SK-N-SH (cell line): ENCODE measurements around the gene ZFHX3. TPM values are rescaled to one million over a fixed set of nuclear protein-coding genes. Genes with fewer than 3 reads are reported as not detected.

Source experiments
- CTCF ChIA-PET: fragments of 300-600, 350-600 bp; formaldehyde crosslinking; extraction: SDS; loops from one replicate; lab custom pipeline; 2021; lab: Yijun Ruan, JAX
- POLR2A ChIA-PET: fragments of 350-600 bp; sonication (Branson Sonifier 250); formaldehyde crosslinking; extraction: SDS; loops from one replicate; lab custom pipeline; 2020; ENCODE audit warnings: antibody characterized with exemption, inconsistent platforms; lab: Yijun Ruan, JAX
- DNase-seq: peaks from one replicate; pipeline ENCODE4 v3.0.0; 2012
- H2AFZ ChIP-seq: fragments of 200-600 bp; sonication (generic); 2 replicates; pipeline ENCODE4 v1.8.1; 2016; ENCODE audit warnings: antibody characterized with exemption, mild to moderate bottlenecking, low read depth
- H3F3A ChIP-seq: fragments of 200-600 bp; sonication (generic); replicated peaks from 2 replicates; pipeline ENCODE3; 2016; ENCODE audit warnings: antibody characterized with exemption, mild to moderate bottlenecking; ENCODE audit not compliant: insufficient read depth
- H3K27ac ChIP-seq, 2 experiments: fragments of 200-500 bp in 1 of 2; fragments of 200-600 bp in 1 of 2; sonication (Bioruptor generic) in 1 of 2; sonication (generic), shearing (Covaris generic) in 1 of 2; 2 replicates each; pipeline versions ENCODE4 v1.5.1 to v1.6.1; 2014 to 2016; ENCODE audit warnings: low read depth in 2 of 2, inconsistent platforms in 1 of 2, low read length in 1 of 2, mild to moderate bottlenecking in 1 of 2, mixed read lengths in 1 of 2
- H3K27me3 ChIP-seq: fragments of 200-600 bp; sonication (generic), shearing (Covaris generic); 2 replicates; pipeline ENCODE4 v1.6.1; 2016; ENCODE audit warnings: mixed run types; ENCODE audit not compliant: insufficient read depth
- H3K36me3 ChIP-seq, 2 experiments: fragments of 200-500 bp in 1 of 2; fragments of 200-600 bp in 1 of 2; sonication (Bioruptor generic) in 1 of 2; sonication (generic) in 1 of 2; replicated peaks in 1 of 2; 2 replicates each; pipeline versions ENCODE3 to v1.5.1; 2014 to 2016; ENCODE audit warnings: low read length in 1 of 2, mild to moderate bottlenecking in 1 of 2; ENCODE audit not compliant: insufficient read depth in 2 of 2, control insufficient read depth in 1 of 2
- H3K4me1 ChIP-seq, 2 experiments: fragments of 200-500 bp in 1 of 2; fragments of 200-600 bp in 1 of 2; sonication (Bioruptor generic) in 1 of 2; sonication (generic), shearing (Covaris generic) in 1 of 2; 2 replicates each; pipeline versions ENCODE4 v1.5.1 to v1.6.1; 2014 to 2016; ENCODE audit warnings: low read depth in 1 of 2, low read length in 1 of 2, mixed run types in 1 of 2; ENCODE audit not compliant: insufficient read depth in 2 of 2, control insufficient read depth in 1 of 2
- H3K4me2 ChIP-seq: fragments of 200-600 bp; sonication (generic), shearing (Covaris generic); 2 replicates; pipeline ENCODE4 v1.6.1; 2017; ENCODE audit warnings: mixed run types
- H3K4me3 ChIP-seq, 2 experiments: fragments of 200-500 bp in 1 of 2; fragments of 200-600 bp in 1 of 2; sonication (Bioruptor generic) in 1 of 2; sonication (generic), shearing (Covaris generic) in 1 of 2; 2 replicates each; pipeline versions ENCODE4 v1.5.1 to v1.8.1; 2014 to 2016; ENCODE audit warnings: low read depth in 2 of 2, inconsistent platforms in 1 of 2, low read length in 1 of 2, mild to moderate bottlenecking in 1 of 2, mixed read lengths in 1 of 2, moderate library complexity in 1 of 2
- H3K79me2 ChIP-seq: fragments of 200-600 bp; sonication (generic); 2 replicates; pipeline ENCODE4 v1.8.1; 2017; ENCODE audit warnings: mild to moderate bottlenecking; ENCODE audit not compliant: insufficient read depth
- H3K9ac ChIP-seq: fragments of 200-600 bp; sonication (generic); 2 replicates; pipeline ENCODE4 v1.6.1; 2017; ENCODE audit warnings: mixed run types
- H3K9me2 ChIP-seq: fragments of 200-600 bp; sonication (generic); 2 replicates; pipeline ENCODE4 v1.6.1; 2017; ENCODE audit warnings: mixed run types
- H3K9me3 ChIP-seq: fragments of 200-600 bp; sonication (generic); 2 replicates; pipeline ENCODE4 v1.6.1; 2017; ENCODE audit warnings: mixed run types, mild to moderate bottlenecking, moderate library complexity
- H4K20me1 ChIP-seq: fragments of 200-600 bp; sonication (generic); 2 replicates; pipeline ENCODE4 v1.6.1; 2017; ENCODE audit warnings: mild to moderate bottlenecking, mixed run types; ENCODE audit not compliant: insufficient read depth
- ELF1 ChIP-seq: IDR thresholded peaks from 2 replicates; pipeline ENCODE4 v1.4.0; 2012
- EP300 ChIP-seq, 2 experiments: IDR thresholded peaks; 2 replicates each; pipeline versions ENCODE4 v1.4.0 to v1.6.1; 2012; ENCODE audit warnings: borderline replicate concordance in 1 of 2, low read depth in 1 of 2, low read length in 1 of 2
- EZH2phosphoT487 ChIP-seq: fragments of 200-600 bp; sonication (generic); IDR thresholded peaks from 2 replicates; pipeline ENCODE4 v1.6.1; 2017; ENCODE audit warnings: low read depth, mixed run types, mild to moderate bottlenecking, antibody characterized with exemption, moderate library complexity, borderline replicate concordance
- GABPA ChIP-seq: IDR thresholded peaks from 2 replicates; pipeline ENCODE4 v1.4.0; 2012; ENCODE audit warnings: low read depth, mild to moderate bottlenecking
- NFIC ChIP-seq: IDR thresholded peaks from 2 replicates; pipeline ENCODE4 v1.4.0; 2012; ENCODE audit warnings: borderline replicate concordance
- NRF1 ChIP-seq: IDR thresholded peaks from 2 replicates; pipeline ENCODE4 v1.6.1; 2012; ENCODE audit warnings: low read depth, mild to moderate bottlenecking, low read length
- RAD21 ChIP-seq: IDR thresholded peaks from 2 replicates; pipeline ENCODE4 v1.6.1; 2012; ENCODE audit warnings: mild to moderate bottlenecking, low read length
- RCOR1 ChIP-seq: fragments of 150-350 bp; IDR thresholded peaks from 2 replicates; pipeline ENCODE4 v1.6.1; 2017; ENCODE audit warnings: antibody characterized with exemption, low read length
- SIN3A ChIP-seq: IDR thresholded peaks from 2 replicates; pipeline ENCODE4 v1.6.1; 2012; ENCODE audit warnings: low read depth, mild to moderate bottlenecking, low read length, moderate library complexity, borderline replicate concordance
- SMC3 ChIP-seq: IDR thresholded peaks from 2 replicates; pipeline ENCODE4 v1.6.1; 2012; ENCODE audit warnings: low read depth, low read length, improper control_type of control experiment
- USF2 ChIP-seq: fragments of 150-350 bp; IDR thresholded peaks from 2 replicates; pipeline ENCODE4 v1.6.1; 2017; ENCODE audit warnings: antibody characterized with exemption, low read length, low read depth, borderline replicate concordance
- YY1 ChIP-seq: IDR thresholded peaks from 2 replicates; pipeline ENCODE4 v1.4.0; 2012; ENCODE audit warnings: low read depth, mild to moderate bottlenecking
- ZBTB33 ChIP-seq: IDR thresholded peaks from 2 replicates; pipeline ENCODE4 v1.4.0; 2012; ENCODE audit warnings: low read depth, borderline replicate concordance
- WGBS: methylation state at CpG from one replicate; pipeline ENCODE4 v1.1.6; 2017; ENCODE audit warnings: low lambda C conversion rate; 5-methylcytosine and 5-hydroxymethylcytosine counted together
- polyA plus RNA-seq, 3 experiments: library from polyadenylated mRNA; depleted of rRNA; stranded (reverse); fragments of >200 nt; gene quantifications; 2 replicates each; pipeline ENCODE4 v1.2.3, GENCODE V29; 2012

Gene ZFHX3
- polyA plus RNA-seq, 1 of the 3 experiments (the other 2 are of a cell fraction): 2.0 TPM

- H4K20me1 ChIP-seq: peaks cover 35% of the 10 kb centered on the region
- H3K4me2 ChIP-seq: no peak overlapping the region
- no peaks in the 10 kb centered on the region for H3K9me3 ChIP-seq
- no peak overlapping the region for H3K4me3 ChIP-seq
- ChIA-PET POLR2A (interaction anchor here (0.7 kb wide), 1 partner anchor 75 kb away, joined by 5 read pairs; no protein-coding TSS in a partner anchor), CTCF (interaction anchor here (0.7 kb wide), 1 partner anchor 174 kb away, joined by 3 read pairs; no protein-coding TSS in a partner anchor)
- peaks cover 77% of the 10 kb centered on the region for H3K79me2 ChIP-seq
- no peak overlapping the region for H2AFZ ChIP-seq
- H3K9me2 ChIP-seq: no peaks in the 10 kb centered on the region
- TF ChIP-seq ZBTB33: no peak
- no peak for TF ChIP-seq SIN3A
- no peak for TF ChIP-seq RCOR1
- no peak for TF ChIP-seq NRF1
- TF ChIP-seq NFIC: no peak
- TF ChIP-seq ELF1: no peak
- no peak for TF ChIP-seq YY1
- TF ChIP-seq EZH2phosphoT487: no peak
- no peak for TF ChIP-seq USF2
- TF ChIP-seq RAD21: no peak
- TF ChIP-seq SMC3: no peak
- TF ChIP-seq GABPA: no peak
- no peak for TF ChIP-seq EP300 (IDR thresholded peaks at IDR 0.05; ENCODE audit: borderline replicate concordance in 1 of 2, low read depth in 1 of 2, low read length in 1 of 2)
- no peaks in the 10 kb centered on the region for H3K27me3 ChIP-seq
- WGBS: 89% methylated on average over 9 of the region's 11 CpGs
- no peak overlapping the region for H3K9ac ChIP-seq
- no peaks in the 10 kb centered on the region for H3K36me3 ChIP-seq
- no peak overlapping the region; a peak in 1 of 4 replicates for H3K27ac ChIP-seq
- DNase-seq: no peak
- peaks cover 7% of the 10 kb centered on the region for H3F3A ChIP-seq
- peaks cover 18 to 23% of the 10 kb centered on the region in 2 experiments; a peak in 2 of 4 replicates for H3K4me1 ChIP-seq
Measured at GRCh38 chr16:72928090-72928981, 119.6 kb downstream of the ZFHX3 start.
